GM21576 (cell line): Measurements from ENCODE around the gene GPR35.
"Not testable (repeated sequence)": the region's sequence is repeated elsewhere in the genome, so short reads cannot be mapped to it uniquely, and the experiment has no call there.

Experiments
- ATAC-seq: cut with Tn5 transposase; IDR thresholded peaks from one replicate; pipeline ENCODE4 v1.9.1; 2021; ENCODE audit warnings: mild to moderate bottlenecking, moderate library complexity; ENCODE audit not compliant: unreplicated experiment

Gene GPR35

DNA sequence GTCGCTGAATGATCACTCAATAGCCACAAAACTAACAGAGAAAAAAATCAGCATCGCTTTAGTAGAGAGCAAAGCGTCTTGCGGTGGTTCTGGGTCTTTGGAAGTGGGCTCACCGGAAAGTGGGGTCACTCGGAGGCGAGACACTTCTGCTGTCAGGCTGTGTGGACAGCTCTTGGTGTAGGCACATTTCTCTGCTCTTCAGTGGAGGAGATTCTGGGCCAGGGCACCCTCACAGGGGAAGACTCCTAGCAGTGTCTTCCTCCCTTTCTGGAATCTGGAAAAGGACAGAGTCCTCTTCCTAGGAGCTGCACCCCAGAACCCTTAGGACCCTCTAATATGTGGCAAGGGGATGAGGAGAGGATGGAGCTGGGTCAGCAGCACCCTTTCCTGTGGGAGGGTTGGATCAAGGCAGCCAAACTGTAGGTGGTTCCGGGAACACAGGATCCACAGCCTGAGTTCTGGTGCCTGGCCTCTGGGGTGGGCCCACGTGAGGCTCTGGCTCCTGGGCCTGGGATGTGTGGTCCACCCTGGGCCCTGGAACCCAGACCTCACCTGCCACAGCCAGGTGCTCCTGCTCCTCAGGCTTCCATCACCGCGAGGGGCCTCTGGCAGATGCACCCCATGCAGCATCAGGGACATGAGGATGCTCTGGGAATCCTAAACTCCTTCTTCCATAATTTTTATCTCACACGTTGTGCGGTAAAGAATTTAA is 25.1 kb downstream of the GPR35 start:
- ATAC-seq: no peak

DNA sequence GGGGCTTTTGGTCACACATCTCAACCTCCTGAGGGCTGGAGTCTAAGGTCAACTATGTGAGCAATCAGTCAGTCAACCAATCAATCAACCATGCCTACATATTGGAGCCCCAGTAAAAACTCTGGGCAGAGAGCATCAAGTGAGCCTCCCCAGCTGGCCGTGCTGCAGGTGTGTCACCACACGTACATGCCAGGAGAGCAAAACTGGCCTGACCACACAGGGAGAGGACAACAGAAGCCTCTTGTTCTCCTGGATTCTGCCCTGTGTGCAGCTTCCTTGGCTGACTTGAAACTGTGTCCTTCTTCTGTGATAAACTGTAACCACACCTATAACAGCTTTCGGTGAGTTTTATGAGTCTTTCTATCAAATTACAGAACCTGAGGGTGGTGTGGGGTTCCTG is 25.9 kb downstream of the GPR35 start:
- ATAC-seq: no peak

DNA sequence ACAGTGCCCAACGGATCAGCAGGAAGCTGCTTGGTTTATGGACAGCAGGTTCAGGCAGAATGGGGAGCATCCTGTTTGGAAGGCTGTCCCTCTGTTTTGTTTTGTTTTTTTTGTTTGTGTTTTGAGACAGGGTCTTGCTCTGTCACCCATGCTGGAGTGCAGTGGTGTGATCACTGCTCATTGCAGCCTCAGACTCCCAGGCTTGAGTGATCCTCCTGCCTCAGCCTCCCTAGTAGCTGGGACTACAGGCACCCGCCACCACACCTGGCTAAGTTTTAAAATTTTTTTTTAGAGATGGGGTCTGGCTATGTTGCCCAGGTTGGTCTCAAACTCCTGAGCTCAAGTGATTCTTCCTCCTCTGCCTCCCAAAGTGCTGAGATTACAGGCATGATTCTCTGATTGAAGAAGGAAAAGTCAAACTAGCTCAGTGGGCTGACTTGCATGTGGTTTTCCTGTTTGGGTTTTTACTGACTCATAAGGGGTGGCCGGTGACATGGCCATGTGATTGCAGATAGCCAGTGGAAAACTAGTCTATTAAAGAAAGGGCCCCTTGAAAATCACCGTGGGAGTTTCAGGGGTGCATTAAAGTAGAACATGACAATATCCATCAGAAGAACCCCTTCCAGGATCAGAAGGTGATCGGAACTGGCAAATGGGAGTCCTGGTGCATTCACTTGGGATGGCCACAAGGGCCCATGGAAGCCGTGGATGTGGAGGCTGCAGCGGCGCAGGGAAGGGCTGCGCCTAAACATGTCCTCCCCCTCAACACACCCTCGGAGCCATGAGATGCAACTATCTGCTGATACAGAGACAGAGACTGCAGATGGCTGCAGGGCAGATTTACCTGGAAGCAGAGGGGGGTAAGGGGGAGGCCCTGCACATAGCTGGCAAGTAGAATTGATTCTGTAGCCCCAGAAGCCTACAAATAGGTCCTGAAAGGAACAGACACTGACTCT is 30.9 kb downstream of the GPR35 start:
- peak; percentile 71 for ATAC-seq

DNA sequence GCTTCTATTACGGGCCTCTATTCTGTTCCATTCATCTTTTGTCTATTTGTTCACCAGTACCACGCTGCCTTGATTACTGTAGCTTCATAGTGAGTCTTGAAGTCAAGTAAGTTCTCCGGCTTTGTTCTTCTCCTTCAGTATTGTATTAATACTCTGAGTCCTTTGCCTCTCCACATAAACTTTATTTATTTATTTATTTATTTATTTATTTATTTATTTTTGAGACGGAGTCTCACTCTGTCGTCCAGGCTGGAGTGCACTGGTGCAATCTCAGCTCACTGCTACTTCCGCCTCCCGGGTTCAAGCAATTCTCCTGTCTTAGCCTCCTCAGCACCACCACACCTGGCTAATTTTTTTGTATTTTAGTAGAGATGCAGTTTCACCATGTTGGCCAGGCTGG is 34.6 kb downstream of the GPR35 start:
- not testable (repeated sequence) for ATAC-seq

DNA sequence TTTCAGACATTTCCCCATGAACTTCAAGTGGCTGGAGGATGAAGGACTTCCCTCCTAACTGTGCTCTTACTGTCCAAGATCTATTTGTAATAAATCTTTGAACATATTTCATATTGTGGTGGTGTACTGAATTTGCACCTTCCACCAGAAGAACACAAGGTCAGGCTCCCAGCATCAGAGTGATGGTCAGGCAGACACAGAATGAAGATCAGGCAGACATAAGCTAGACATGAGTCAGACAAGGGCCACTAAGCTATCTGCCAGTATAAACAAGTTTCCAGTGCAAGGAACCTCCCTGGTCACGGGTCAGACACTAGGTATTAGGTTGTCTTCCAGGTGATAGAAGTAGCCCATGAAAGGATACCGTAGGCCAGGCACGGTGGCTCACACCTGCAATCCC is 37.4 kb downstream of the GPR35 start:
- ATAC-seq: no peak

DNA sequence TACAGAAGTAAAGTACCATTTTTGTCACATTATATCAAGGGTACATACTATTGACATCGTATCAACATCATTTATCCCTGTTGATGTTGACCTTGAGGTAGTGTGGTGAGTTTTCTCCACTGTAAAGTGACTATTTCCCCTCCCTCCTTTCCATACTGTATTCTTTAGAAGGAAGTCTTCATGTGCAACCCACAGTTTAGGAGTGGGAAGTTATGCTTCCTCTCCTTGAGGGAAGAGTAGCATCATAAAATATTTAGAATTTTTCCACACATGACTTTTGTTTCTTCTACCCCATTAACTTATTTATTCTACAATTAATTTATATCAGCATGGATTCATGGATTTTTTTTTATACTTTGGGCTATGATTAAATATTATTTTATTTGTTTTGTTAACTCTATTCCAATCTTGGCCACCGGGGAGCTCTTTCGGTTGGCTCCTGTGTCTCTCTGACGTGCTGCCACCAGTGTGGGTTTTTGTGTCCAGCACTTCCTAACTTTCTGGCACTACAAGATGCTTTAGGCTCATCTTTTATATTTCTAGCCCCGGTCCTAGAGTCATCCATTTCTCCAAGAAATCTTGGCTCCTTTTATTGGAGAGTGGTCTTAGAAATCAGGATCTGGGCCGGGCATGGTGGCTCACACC is 38.4 kb downstream of the GPR35 start:
- ATAC-seq: no peak

DNA sequence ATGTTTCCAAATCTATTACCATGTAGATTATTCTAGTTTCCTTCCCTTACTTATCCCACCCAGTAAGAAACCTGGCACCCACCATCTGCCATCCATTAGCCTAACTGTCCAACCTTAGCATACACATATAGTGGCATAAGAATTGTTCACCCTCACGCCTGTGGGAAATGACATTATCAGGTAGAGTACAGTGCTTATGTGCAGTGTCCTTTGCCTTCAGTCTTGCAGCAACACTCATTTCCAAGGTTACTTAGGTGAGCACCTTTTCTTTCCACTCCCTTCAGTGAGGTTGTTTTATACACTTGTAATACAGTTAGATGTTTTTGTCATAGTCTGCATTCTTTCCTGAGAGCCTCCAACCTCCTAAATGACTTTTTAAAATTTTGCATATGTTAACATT is 39.3 kb downstream of the GPR35 start:
- no peak for ATAC-seq

DNA sequence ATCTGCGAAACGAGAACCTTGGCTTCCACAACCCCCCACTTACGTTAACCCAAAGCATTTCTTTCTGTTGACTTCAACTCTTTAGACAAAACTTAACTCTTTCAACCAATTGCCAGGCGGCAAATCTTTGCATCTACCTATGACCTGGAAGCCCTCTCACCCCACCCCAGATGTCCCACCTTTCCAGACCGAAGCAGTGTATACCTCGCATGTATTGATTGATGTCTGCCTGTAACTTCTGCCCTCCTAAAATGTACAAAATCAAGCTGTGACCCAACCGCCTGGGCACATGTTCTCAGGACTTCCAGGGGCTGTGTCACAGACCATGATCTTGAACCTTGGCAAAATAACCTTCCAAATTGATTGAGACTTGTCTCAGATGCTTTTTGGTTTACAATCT is 45.1 kb downstream of the GPR35 start:
- no peak for ATAC-seq

DNA sequence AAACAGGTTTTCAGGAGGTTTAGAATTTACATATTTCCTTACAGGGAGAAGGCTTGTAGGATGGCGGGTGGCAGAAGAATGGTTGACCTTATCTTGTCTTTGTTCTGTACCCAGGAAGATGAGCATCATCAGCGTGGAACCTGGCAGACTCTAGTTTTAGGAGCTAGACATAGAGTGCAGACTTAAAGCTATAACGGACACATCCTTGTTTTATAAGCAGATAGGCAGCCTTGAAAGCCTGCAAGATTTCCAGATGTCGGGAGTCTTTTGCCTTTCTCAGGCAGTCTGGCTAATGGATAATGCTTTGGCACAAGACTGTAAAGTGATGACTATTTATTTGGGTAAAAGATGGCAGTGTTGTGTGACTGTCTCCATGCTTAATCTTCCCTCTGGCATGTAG is 45.7 kb downstream of the GPR35 start:
- no peak for ATAC-seq

DNA sequence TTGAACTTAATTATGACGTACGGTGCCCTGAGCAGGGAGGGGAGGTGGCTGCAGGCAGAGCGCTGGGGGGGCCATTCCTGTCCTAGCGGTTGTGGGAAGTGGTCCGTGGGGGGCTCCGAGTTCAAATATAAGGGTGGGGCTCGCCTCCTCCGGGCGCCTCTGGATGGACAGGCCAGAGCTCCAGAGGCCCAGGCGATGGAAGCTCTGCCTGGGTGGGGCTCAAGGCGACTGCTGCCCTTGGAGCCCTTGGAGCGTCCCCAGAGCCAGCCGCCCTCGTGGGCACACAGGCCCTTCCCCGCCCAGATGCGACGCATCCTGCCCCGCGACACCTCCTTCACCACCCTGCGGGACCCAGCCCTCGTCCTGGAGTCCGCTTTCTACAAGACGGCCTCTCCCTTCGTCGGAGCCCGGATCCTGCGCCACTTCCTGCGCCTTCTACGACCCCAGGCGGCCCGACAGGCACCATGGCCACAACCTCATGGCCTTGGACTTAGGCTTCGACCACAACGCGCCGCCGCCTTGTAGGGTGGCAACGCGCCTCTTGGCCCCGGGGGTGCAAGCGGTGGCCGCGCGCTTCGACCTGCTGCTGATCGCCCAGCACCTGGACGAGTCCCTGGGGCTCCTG is 46.9 kb downstream of the GPR35 start:
- no peak for ATAC-seq

DNA sequence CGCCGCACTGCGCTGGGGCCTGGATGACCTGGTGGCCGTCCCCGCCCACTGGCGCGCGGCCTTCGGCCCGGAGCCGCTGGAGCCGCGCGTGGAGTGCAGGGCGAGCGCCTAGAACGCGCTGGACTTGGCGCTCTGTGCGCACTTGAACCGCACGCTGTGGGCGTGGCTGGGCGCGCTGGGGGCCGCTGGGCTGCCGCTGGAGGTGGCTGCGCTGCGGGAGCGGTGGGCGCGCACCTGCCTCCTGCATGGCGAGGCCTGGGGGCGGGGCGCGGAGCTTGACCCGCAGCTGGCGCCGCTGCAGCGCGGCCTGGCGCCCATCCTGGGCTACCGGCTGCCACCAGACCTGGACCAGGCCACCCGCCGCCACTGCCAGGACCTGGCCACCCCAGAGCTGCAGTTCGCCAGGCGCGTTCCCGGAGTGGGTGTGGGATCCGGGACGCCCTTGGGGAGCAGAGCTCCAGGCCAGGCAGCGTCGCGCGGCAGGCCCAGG is 47.5 kb downstream of the GPR35 start:
- ATAC-seq: no peak

DNA sequence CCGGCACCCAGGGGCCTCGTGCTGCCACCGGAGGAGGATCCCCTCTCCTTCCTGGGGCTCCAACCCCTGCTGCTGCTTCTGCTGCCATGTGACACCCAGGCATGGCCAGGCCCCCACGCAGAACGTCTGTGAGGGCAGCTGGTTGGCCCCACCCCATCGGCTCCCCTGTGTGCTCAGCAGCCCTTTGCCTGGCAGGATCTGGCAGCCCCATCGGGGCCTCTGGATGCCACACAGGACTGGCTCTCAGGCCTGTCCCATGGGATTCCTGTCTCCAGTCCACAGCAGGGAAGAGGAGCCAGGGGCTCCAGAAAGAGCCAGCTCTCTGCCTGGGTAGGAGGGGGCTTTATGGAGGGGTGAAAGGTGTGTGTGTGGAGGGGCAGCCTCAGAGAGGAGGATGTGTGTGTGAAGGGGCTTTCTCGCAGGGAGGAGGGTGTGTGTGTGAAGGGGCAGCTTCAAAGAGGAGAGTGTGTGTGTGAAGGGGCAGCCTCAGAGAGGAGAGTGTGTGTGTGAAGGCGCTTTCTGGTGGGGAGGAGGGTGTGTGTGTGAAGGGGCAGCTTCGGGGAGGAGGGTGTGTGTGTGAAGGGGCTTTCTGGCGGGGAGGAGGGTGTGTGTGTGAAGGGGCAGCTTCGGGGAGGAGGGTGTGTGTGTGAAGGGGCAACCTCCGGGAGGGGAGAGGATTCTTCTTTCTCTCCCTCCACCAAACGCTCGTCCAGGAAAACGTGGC is 49.3 kb downstream of the GPR35 start:
- not testable (repeated sequence) for ATAC-seq

DNA sequence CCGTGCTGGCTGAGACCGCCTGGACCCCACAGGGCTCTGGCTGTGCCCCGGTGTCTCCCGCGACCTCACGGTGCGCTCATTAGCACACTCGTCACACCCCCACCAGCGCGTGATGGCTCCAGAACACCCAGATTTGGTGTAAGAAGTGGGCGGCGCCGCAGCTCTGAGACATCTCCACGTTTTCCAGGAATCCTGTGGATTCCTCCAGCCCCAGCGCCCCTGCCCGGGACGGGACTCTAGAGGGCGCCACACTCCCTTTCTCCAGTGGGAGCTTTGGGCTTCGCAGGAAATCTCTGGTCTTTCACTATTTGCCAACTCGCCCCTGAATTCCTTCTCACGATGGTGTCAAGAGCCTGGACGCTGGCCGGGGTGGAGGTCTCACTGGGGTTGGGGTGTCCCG is 50.1 kb downstream of the GPR35 start:
- not testable (repeated sequence) for ATAC-seq

DNA sequence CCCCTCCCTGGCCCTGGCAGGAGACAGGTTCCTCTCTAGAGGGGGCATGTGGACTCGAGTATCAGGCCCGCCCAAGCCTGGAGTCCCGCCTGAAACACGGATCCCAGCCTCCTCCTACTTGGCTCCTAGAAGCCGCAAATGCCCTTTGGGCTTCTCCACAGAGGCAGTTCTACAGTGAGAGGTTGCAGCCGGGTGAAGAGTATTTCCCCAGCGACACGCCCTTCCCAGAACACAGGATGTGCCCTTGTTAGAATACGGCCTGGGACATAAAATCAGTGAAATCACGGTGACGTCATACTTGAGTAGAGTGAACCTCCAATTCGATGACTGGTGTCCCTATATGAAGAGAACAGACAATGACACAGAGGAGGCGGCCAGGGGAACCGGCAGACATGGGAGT is 52.8 kb downstream of the GPR35 start:
- not testable (repeated sequence) for ATAC-seq

DNA sequence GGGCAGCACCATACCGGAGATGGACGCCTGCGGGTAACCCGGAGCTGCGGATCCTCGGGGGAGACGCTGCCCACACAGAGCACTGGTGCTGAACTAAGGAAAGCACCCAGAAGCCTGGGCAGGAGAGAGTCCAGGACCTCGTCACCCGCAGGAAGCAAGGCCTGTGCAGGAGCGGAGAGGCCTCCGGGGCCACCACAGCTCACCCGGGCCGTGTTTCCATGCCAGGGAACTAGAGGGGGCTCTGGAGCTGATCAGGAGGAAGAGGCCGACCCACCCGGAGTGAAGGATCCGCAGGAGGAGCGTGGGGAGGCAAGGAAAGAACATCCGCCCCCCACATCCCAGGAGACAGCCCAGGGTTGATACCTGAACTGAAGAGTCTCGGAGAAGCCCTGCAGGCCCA is 53.6 kb downstream of the GPR35 start:
- not testable (repeated sequence) for ATAC-seq

DNA sequence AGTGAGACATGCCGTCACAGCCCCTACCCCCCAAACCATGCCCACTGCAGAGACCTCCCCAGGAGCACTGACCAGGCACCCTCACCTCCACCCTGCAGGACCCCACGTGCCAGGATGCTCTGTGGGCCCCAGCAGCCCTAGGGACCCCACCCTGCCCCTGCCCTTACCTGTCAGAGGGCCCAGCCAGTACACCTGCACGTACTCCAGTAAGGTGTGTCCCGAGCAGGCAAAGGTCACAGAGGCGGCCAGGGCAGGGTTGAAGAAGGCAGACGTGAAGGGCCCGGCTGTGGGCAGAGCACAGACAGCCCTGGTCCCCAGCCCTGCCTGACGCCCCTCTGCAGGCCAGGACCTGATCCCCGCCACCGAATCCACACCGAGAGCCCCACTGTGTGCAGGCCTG is 54.9 kb downstream of the GPR35 start:
- not testable (repeated sequence) for ATAC-seq
